Measurements from ENCODE around the gene KDM4B. TPM values are rescaled to one million over a fixed set of nuclear protein-coding genes. Genes with fewer than 3 reads are reported as not detected.
A peak's percentile ranks its signal among the peaks of the same experiment; 100 is the strongest.
"Not testable (repeated sequence)": the region's sequence is repeated elsewhere in the genome, so short reads cannot be mapped to it uniquely, and the experiment has no call there.

Gene KDM4B
- total RNA-seq, 4 donors from 2014 or later = 28.7 to 75.1 (median 46.1) TPM

DNA sequence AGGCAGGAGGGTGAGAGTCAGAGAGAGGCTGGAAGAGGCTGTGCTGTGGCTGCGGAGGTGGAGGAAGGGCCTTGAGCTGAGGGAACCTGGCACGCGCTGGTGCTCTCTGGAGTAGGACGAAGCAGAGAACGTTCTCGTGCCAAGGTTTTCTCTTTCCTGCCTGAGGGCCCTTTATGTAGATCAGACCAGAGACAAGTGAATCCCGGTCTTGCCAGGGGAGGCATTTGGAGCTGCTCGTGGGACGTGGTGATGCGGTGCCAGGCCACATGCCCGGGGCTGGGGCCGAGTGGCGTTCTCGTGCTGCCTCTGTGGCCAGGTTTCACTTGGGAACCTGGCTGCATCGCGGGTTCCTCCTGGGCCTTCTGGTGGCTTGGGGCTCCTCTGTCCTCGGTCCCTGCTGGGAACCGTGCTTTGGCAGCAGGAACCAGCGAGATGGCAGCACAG is 54.2 kb downstream of the KDM4B start:
- Histone ChIP-seq H3K4me1 (peaks cover 0 to 8% (median 0%) of the 10 kb centered on the region in 4 donors), H3K9me3 (no peaks in the 10 kb centered on the region), H3K4me3 (no peak overlapping the region), H3K27me3 (no peaks in the 10 kb centered on the region), H3K27ac (no peak overlapping the region), H3K36me3 (peaks cover 0 to 8% (median 0%) of the 10 kb centered on the region in 3 donors)
- no peak for DNase-seq
- TF ChIP-seq, protein P1, sequence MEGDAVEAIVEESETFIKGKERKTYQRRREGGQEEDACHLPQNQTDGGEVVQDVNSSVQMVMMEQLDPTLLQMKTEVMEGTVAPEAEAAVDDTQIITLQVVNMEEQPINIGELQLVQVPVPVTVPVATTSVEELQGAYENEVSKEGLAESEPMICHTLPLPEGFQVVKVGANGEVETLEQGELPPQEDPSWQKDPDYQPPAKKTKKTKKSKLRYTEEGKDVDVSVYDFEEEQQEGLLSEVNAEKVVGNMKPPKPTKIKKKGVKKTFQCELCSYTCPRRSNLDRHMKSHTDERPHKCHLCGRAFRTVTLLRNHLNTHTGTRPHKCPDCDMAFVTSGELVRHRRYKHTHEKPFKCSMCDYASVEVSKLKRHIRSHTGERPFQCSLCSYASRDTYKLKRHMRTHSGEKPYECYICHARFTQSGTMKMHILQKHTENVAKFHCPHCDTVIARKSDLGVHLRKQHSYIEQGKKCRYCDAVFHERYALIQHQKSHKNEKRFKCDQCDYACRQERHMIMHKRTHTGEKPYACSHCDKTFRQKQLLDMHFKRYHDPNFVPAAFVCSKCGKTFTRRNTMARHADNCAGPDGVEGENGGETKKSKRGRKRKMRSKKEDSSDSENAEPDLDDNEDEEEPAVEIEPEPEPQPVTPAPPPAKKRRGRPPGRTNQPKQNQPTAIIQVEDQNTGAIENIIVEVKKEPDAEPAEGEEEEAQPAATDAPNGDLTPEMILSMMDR (IDR thresholded peaks at IDR 0.05) = no peak
- no peak for TF ChIP-seq POLR2A (IDR thresholded peaks at IDR 0.05)

DNA sequence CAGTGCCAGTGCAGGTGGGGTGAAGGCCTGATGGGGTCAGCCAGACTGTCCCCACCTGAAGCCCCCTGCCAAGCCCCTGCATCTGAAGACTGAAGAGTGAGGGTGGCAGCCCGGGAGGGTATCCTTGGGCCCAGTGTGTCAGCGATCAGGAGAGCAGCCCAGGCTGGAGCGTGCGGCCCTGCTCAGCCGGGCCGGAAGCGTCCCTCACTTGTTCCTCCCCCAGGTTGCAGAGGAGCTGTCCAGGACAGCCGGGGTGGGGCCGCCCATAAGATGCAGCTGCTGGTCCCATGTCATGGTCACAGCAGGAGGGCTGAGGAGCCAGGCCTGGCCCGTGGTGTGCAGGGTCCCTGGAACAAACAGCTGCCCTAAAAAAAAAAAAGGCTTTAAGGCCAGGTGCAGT is 55.4 kb downstream of the KDM4B start:
- no peaks in the 10 kb centered on the region for H3K9me3 ChIP-seq
- no peaks in the 10 kb centered on the region for H3K36me3 ChIP-seq
- TF ChIP-seq, protein P1 (IDR thresholded peaks at IDR 0.05) = no peak
- TF ChIP-seq POLR2A (IDR thresholded peaks at IDR 0.05) = no peak
- H3K27me3 ChIP-seq = no peaks in the 10 kb centered on the region
- H3K27ac ChIP-seq = no peak overlapping the region
- no peak for DNase-seq
- H3K4me1 ChIP-seq = peaks cover 0 to 8% (median 0%) of the 10 kb centered on the region in 4 donors
- no peak overlapping the region for H3K4me3 ChIP-seq

DNA sequence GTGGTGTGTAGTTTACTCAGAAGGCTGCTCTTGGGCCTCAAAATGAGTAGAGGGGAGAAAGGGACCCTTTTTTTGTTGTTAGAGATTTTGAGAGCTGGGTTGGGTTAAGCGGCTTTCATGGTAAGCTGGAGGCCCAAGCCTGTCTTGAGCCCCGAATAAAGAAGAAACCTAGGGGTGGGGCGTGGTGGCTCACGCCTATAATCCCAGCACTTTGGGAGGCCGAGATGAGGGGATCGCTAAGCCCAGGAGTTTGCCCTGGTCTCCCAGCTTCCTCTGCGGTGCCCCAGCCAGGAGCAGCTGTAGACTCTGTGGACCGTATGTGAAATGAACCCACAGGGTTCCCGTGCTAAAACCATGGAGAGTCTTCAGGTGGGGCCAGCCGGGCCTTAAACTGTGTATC is 56.1 kb downstream of the KDM4B start:
- H3K4me1 ChIP-seq = peaks cover 0 to 8% (median 0%) of the 10 kb centered on the region in 4 donors
- TF ChIP-seq POLR2A (IDR thresholded peaks at IDR 0.05) = no peak
- TF ChIP-seq, protein P1 (IDR thresholded peaks at IDR 0.05) = no peak
- no peak overlapping the region for H3K27ac ChIP-seq
- DNase-seq = no peak
- H3K27me3 ChIP-seq = no peaks in the 10 kb centered on the region
- no peaks in the 10 kb centered on the region for H3K9me3 ChIP-seq
- no peak overlapping the region for H3K4me3 ChIP-seq
- no peaks in the 10 kb centered on the region for H3K36me3 ChIP-seq

DNA sequence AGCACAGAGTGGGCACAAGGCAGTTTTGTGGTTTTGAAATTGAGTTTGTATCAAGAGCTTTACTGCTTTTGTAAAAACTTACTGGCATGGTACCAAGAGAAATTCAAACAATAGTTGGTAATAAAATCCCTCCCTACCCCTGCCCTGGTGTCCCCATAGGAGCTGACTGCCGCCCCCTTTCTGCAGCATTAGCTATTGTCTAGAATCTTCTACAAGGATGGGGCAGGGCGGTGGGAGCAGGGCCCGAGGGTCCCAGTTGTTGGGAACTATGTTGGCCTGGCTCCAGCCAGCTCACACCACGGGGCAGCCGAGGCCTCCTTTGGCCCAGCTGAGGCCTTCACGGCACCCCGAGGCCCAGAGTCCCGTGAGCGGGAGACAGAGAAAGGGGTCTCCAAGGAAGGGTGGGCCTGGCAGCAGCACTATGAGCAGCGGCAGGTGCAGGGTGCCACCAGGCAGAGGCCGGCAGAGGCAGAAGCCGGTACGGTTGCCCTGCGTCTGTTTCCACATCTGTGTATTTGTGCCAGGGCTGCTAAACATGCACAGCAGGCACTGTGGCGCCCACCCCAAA is 57.9 kb downstream of the KDM4B start:
- DNase-seq = no peak
- TF ChIP-seq POLR2A (IDR thresholded peaks at IDR 0.05) = no peak
- TF ChIP-seq, protein P1 (IDR thresholded peaks at IDR 0.05) = no peak
- Histone ChIP-seq H3K4me1 (peaks cover 0 to 14% (median 2%) of the 10 kb centered on the region in 4 donors), H3K9me3 (no peaks in the 10 kb centered on the region), H3K36me3 (no peaks in the 10 kb centered on the region), H3K4me3 (no peak overlapping the region), H3K27ac (no peak overlapping the region), H3K27me3 (no peaks in the 10 kb centered on the region)

DNA sequence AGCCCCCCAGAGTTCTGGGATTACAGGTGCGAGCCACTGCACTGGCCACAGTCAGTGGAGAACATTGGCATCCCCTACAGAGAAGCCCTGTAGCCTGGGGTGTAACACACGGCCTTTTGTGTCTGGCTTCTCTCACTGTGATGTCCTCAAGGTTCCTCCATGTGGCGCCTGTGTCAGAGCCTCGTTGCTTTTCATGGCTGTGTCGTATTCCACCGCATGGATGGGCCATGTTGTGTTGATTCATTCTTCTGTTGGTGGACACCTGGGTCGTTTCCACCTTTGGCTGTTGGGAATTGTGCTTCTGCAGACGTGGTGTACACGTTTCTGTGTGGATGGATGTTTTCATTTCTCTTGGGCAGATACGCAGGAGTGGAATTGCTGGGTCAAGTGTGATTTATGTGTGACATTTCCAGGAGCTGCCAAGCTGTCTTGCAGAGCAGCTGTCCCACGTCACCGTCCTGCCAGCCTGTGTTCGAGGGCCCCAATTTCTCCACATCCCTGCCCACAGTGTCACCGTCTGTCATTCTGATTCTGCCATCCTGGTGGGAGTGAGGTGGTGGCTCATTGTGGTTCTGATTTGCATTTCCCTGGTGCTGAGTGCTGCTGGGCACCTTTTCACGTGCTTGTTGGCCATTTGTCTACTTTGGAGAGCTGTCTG is 59.4 kb downstream of the KDM4B start:
- no peaks in the 10 kb centered on the region for H3K9me3 ChIP-seq
- peaks cover 0 to 7% (median 0%) of the 10 kb centered on the region in 3 donors for H3K36me3 ChIP-seq
- TF ChIP-seq POLR2A (IDR thresholded peaks at IDR 0.05) = no peak
- DNase-seq = no peak
- peaks cover 0 to 16% (median 2%) of the 10 kb centered on the region in 4 donors for H3K4me1 ChIP-seq
- H3K27me3 ChIP-seq = no peaks in the 10 kb centered on the region
- no peak overlapping the region for H3K4me3 ChIP-seq
- no peak overlapping the region for H3K27ac ChIP-seq

DNA sequence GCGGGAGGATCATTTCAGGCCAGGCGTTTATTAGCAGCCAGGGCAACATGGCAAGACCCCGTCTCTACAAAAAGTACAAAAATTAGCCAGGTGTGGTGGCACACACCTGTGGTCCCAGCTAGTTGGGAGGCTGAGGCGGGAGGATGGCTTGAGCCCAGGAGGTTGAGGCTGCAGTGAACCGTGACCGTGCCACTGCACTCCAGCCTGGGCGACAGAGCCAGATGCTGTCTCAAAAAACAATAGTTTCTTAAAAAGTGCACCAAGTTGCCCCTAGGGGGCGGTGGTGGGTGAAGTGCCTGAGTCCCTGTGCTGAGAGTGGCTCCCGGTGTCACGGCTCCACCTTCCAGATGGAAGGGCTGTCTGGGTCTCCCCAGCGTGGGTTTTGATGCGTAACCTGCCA is 60.7 kb downstream of the KDM4B start:
- H3K27ac ChIP-seq, H3K4me3 ChIP-seq, H3K9me3 ChIP-seq, H3K27me3 ChIP-seq: not testable (repeated sequence)
- DNase-seq = peak; percentile 48 to 79 (median 65)
- Histone ChIP-seq H3K36me3 (peaks cover 0 to 19% (median 0%) of the 10 kb centered on the region in 3 donors), H3K4me1 (peaks cover 0 to 16% (median 2%) of the 10 kb centered on the region in 4 donors)
- TF ChIP-seq, protein P1 (IDR thresholded peaks at IDR 0.05) = peak in 5 of 6 experiments; percentile 22 to 49 (median 45)

All from Peyer's patch (tissue), 4 donors.